Skeletal muscle tissue (tissue), 4 donors: Measurements from ENCODE around the gene S100A1. TPM values are rescaled to one million over a fixed set of nuclear protein-coding genes. Genes with fewer than 3 reads are reported as not detected.
A peak's percentile ranks its signal among the peaks of the same experiment; 100 is the strongest.
"Not testable (repeated sequence)": the region's sequence is repeated elsewhere in the genome, so short reads cannot be mapped to it uniquely, and the experiment has no call there.

Experiments
- H3K27ac ChIP-seq: one replicate; pipeline ENCODE4 v1.7.0; 2013; ENCODE audit warnings: mild to moderate bottlenecking, low read depth, low read length, inconsistent platforms
- H3K27me3 ChIP-seq, 3 donors: one replicate each; pipeline ENCODE4 v1.7.0; 2013; ENCODE audit warnings: low read length in 3 of 3; ENCODE audit not compliant: control insufficient read depth in 3 of 3, insufficient read depth in 3 of 3
- H3K36me3 ChIP-seq, 3 donors: one replicate each; pipeline ENCODE4 v1.7.0; 2013; ENCODE audit warnings: low read length in 3 of 3; ENCODE audit not compliant: control insufficient read depth in 3 of 3, insufficient read depth in 3 of 3
- H3K4me1 ChIP-seq, 3 donors: one replicate each; pipeline ENCODE4 v1.7.0; 2013; ENCODE audit warnings: low read length in 3 of 3, mild to moderate bottlenecking in 3 of 3; ENCODE audit not compliant: control insufficient read depth in 3 of 3, insufficient read depth in 3 of 3
- H3K4me3 ChIP-seq, 3 donors: one replicate each; pipeline ENCODE4 v1.7.0; 2013; ENCODE audit warnings: low read length in 3 of 3
- H3K9ac ChIP-seq, 3 donors: one replicate each; pipeline ENCODE4 v1.7.0; 2013; ENCODE audit warnings: low read length in 3 of 3, mild to moderate bottlenecking in 3 of 3, moderate library complexity in 2 of 3, low read depth in 1 of 3
- H3K9me3 ChIP-seq, 3 donors: one replicate each; pipeline ENCODE4 v1.7.0; 2013; ENCODE audit warnings: low read length in 3 of 3; ENCODE audit not compliant: control insufficient read depth in 3 of 3
- total RNA-seq: library from RNA; depleted of rRNA; stranded (reverse); fragments of >200 nt; gene quantifications from one replicate; pipeline ENCODE4 v1.2.3, GENCODE V29; 2014
- donor health status: Osteomylitis.

S100A1 gene
- total RNA-seq, 1 donor from 2014 or later = 0.52 TPM

- H3K27me3 ChIP-seq = no peaks in the 10 kb centered on the region
- peak overlapping the region; percentile 79 for H3K27ac ChIP-seq
- peak overlapping the region; percentile 43 to 99 (median 70) for H3K9ac ChIP-seq
- peaks cover 19 to 43% (median 26%) of the 10 kb centered on the region in 3 donors for H3K36me3 ChIP-seq
- H3K4me3 ChIP-seq = peak overlapping the region; percentile 45 to 99 (median 56)
- H3K9me3 ChIP-seq = no peaks in the 10 kb centered on the region
- peaks cover 63 to 72% (median 72%) of the 10 kb centered on the region in 3 donors for H3K4me1 ChIP-seq
Observed at GRCh38 chr1:153635872-153636271, 7.6 kb downstream of the S100A1 start.

- Histone ChIP-seq H3K36me3 (peaks cover 21 to 47% (median 30%) of the 10 kb centered on the region in 3 donors), H3K9me3 (no peaks in the 10 kb centered on the region), H3K27ac (peak overlapping the region; percentile 79), H3K9ac (peak overlapping the region in 1 of 3 donors; percentile 70), H3K4me3 (peak overlapping the region; percentile 45 to 99 (median 56)), H3K4me1 (peaks cover 60 to 72% (median 72%) of the 10 kb centered on the region in 3 donors), H3K27me3 (no peaks in the 10 kb centered on the region)
Observed at GRCh38 chr1:153636312-153636711, 8.1 kb downstream of the S100A1 start.

GRCh38 chr1:153638261-153638660, 10.0 kb downstream of the S100A1 start:
- peaks cover 30 to 59% (median 49%) of the 10 kb centered on the region in 3 donors for H3K36me3 ChIP-seq
- H3K9me3 ChIP-seq = no peaks in the 10 kb centered on the region
- peaks cover 49 to 81% (median 65%) of the 10 kb centered on the region in 3 donors for H3K4me1 ChIP-seq
- no peaks in the 10 kb centered on the region for H3K27me3 ChIP-seq
- peak overlapping the region; percentile 79 for H3K27ac ChIP-seq
- peak overlapping the region; percentile 1 to 51 (median 33) for H3K9ac ChIP-seq
- peak overlapping the region in 1 of 3 donors; percentile 46 for H3K4me3 ChIP-seq

- H3K4me1 ChIP-seq = peaks cover 53 to 84% (median 70%) of the 10 kb centered on the region in 3 donors
- peak overlapping the region in 2 of 3 donors; percentile 51 to 65 for H3K9ac ChIP-seq
- peak overlapping the region in 1 of 3 donors; percentile 27 for H3K4me3 ChIP-seq
- no peaks in the 10 kb centered on the region for H3K9me3 ChIP-seq
- peak overlapping the region; percentile 79 for H3K27ac ChIP-seq
- peaks cover 27 to 69% (median 51%) of the 10 kb centered on the region in 3 donors for H3K36me3 ChIP-seq
- H3K27me3 ChIP-seq = no peaks in the 10 kb centered on the region
Observed at GRCh38 chr1:153639280-153639679, 11.0 kb downstream of the S100A1 start.

- not testable (repeated sequence) for H3K9ac ChIP-seq, H3K9me3 ChIP-seq, H3K27me3 ChIP-seq, H3K4me3 ChIP-seq
- peaks cover 55 to 83% (median 69%) of the 10 kb centered on the region in 3 donors for H3K4me1 ChIP-seq
- peak overlapping the region; percentile 79 for H3K27ac ChIP-seq
- H3K36me3 ChIP-seq = peaks cover 33 to 77% (median 57%) of the 10 kb centered on the region in 3 donors
Observed at GRCh38 chr1:153640213-153640612, 12.0 kb downstream of the S100A1 start.

GRCh38 chr1:153640861-153641260, 12.6 kb downstream of the S100A1 start:
- Histone ChIP-seq H3K9me3 (no peaks in the 10 kb centered on the region), H3K27me3 (no peaks in the 10 kb centered on the region), H3K36me3 (peaks cover 39 to 83% (median 63%) of the 10 kb centered on the region in 3 donors), H3K27ac (peak overlapping the region; percentile 79), H3K4me1 (peaks cover 52 to 82% (median 63%) of the 10 kb centered on the region in 3 donors), H3K9ac (peak overlapping the region in 1 of 3 donors; percentile 45), H3K4me3 (no peak overlapping the region)

- Histone ChIP-seq H3K4me1 (peaks cover 41 to 73% (median 54%) of the 10 kb centered on the region in 3 donors), H3K36me3 (peaks cover 40 to 78% (median 55%) of the 10 kb centered on the region in 3 donors), H3K27ac (peak overlapping the region; percentile 79), H3K9ac (peak overlapping the region in 1 of 3 donors; percentile 52), H3K27me3 (no peaks in the 10 kb centered on the region), H3K9me3 (no peaks in the 10 kb centered on the region), H3K4me3 (no peak overlapping the region)
Observed at GRCh38 chr1:153642161-153642560, 13.9 kb downstream of the S100A1 start.

- Histone ChIP-seq H3K9ac (no peak overlapping the region), H3K9me3 (no peaks in the 10 kb centered on the region), H3K36me3 (peaks cover 35 to 71% (median 48%) of the 10 kb centered on the region in 3 donors), H3K4me1 (peaks cover 39 to 70% (median 50%) of the 10 kb centered on the region in 3 donors), H3K4me3 (no peak overlapping the region), H3K27ac (peak overlapping the region; percentile 10), H3K27me3 (no peaks in the 10 kb centered on the region)
Observed at GRCh38 chr1:153643100-153643499, 14.9 kb downstream of the S100A1 start.

- Histone ChIP-seq H3K4me3 (no peak overlapping the region), H3K36me3 (peaks cover 33 to 67% (median 45%) of the 10 kb centered on the region in 3 donors)
Observed at GRCh38 chr1:153643816-153644215, 15.6 kb downstream of the S100A1 start.

GRCh38 chr1:153646672-153647345, 18.6 kb downstream of the S100A1 start:
- Histone ChIP-seq H3K9ac (no peak overlapping the region), H3K4me1 (peaks cover 31 to 53% (median 31%) of the 10 kb centered on the region in 3 donors), H3K4me3 (no peak overlapping the region), H3K36me3 (peaks cover 27 to 43% (median 29%) of the 10 kb centered on the region in 3 donors), H3K27ac (peak overlapping the region; percentile 7), H3K27me3 (no peaks in the 10 kb centered on the region), H3K9me3 (no peaks in the 10 kb centered on the region)

More at GRCh38 chr1:153643816-153644215, 15.6 kb downstream of the S100A1 start:
- no peak overlapping the region for H3K9ac ChIP-seq
- peaks cover 36 to 64% (median 45%) of the 10 kb centered on the region in 3 donors for H3K4me1 ChIP-seq
- no peaks in the 10 kb centered on the region for H3K9me3 ChIP-seq
- H3K27me3 ChIP-seq = no peaks in the 10 kb centered on the region
- H3K27ac ChIP-seq = peak overlapping the region; percentile 57
